ENCODE measurements around the gene CEBPE. TPM values are rescaled to one million over a fixed set of nuclear protein-coding genes. Genes with fewer than 3 reads are reported as not detected.

The CEBPE gene
- polyA plus RNA-seq, 1 of the 3 experiments (the other 2 are of a cell fraction): not detected

DNA sequence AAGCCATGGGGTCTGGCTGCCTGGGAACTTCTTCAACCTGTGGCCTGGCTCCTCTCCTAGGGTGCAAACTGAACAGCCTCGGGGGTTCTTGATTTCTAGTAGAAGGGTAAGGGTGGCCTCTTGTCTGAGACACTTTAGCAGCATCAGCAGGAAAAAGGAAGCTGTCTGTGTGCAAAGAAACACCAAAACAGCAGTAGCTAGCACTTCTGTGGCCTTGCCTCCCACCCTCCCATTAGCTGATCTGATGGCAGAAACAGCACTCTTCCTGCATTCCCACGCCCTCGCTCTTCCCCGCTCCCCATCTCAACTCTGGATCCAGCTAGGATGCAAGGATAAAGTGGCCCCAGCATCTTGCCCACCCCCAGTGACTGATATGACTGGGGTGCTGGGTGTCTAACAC lies 43.7 kb upstream of the CEBPE start:
- Histone ChIP-seq H3K9me3 (no peaks in the 10 kb centered on the region), H3K9ac (no peak overlapping the region), H3F3A (replicated peaks; ENCODE audit: insufficient read depth) (no peaks in the 10 kb centered on the region), H4K20me1 (ENCODE audit: insufficient read depth) (no peaks in the 10 kb centered on the region), H2AFZ (ENCODE audit: low read depth) (no peak overlapping the region), H3K4me2 (no peak overlapping the region), H3K9me2 (no peaks in the 10 kb centered on the region), H3K4me3 (ENCODE audit: low read depth in 2 of 2, low read length in 1 of 2) (no peak overlapping the region), H3K27me3 (ENCODE audit: insufficient read depth) (no peaks in the 10 kb centered on the region), H3K79me2 (ENCODE audit: insufficient read depth) (no peaks in the 10 kb centered on the region), H3K36me3 (replicated peaks in 1 of 2; ENCODE audit: control insufficient read depth in 1 of 2, insufficient read depth in 2 of 2, low read length in 1 of 2) (no peaks in the 10 kb centered on the region), H3K4me1 (ENCODE audit: control insufficient read depth in 1 of 2, insufficient read depth in 2 of 2, low read depth in 1 of 2, low read length in 1 of 2) (peaks cover 0 to 17% of the 10 kb centered on the region in 2 experiments; a peak in 2 of 4 replicates), H3K27ac (ENCODE audit: low read depth in 2 of 2, low read length in 1 of 2) (no peak overlapping the region)
- no peak for DNase-seq
- CTCF ChIA-PET: interaction anchor here (2.8 kb wide), 1 partner anchor 42 kb away, joined by 19 read pairs; no protein-coding TSS in a partner anchor
- POLR2A ChIA-PET: no interaction called here
- WGBS (ENCODE audit: low lambda C conversion rate): 57% methylated on average over 4 of the region's 4 CpGs
- TF ChIP-seq RFX5 (IDR thresholded peaks at IDR 0.05; ENCODE audit: low read length): no peak
- no peak for TF ChIP-seq GATA2 (CRISPR knock-in tag; IDR thresholded peaks at IDR 0.05)
- no peak for TF ChIP-seq TCF12 (IDR thresholded peaks at IDR 0.05)
- no peak for TF ChIP-seq PBX3 (IDR thresholded peaks at IDR 0.05)
- TF ChIP-seq RAD21 (IDR thresholded peaks at IDR 0.05; ENCODE audit: low read length): no peak
- no peak for TF ChIP-seq ELF1 (IDR thresholded peaks at IDR 0.05)
- no peak for TF ChIP-seq TEAD4 (IDR thresholded peaks at IDR 0.05; ENCODE audit: borderline replicate concordance, insufficient read depth)
- no peak for TF ChIP-seq REST (IDR thresholded peaks at IDR 0.05; ENCODE audit: low read depth, low read length)
- no peak for TF ChIP-seq TAF1 (IDR thresholded peaks at IDR 0.05; ENCODE audit: borderline replicate concordance, low read depth, low read length)
- TF ChIP-seq SIN3A (IDR thresholded peaks at IDR 0.05; ENCODE audit: borderline replicate concordance, low read depth, low read length): no peak

DNA sequence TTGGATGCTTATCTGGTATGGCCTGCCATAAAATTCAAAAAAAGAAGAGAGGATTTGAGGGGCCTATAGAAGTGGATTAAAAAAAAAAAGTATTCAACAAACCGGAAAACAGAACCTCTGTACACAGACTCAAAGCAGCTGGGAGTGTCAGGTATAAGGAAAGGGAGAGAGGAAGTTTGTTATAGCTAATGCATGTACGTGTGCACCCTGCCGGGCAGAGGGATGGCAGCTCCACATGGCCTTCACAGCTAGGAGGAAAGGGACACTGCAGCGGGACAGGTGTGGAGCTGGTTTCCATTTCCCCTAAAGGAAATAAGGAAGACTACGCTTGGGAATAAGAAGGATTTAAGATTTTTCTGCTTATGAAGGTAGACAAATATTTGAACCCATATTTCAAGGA lies 43.0 kb upstream of the CEBPE start:
- ChIA-PET POLR2A (no interaction called here), CTCF (interaction anchor here (2.8 kb wide), 1 partner anchor 41 kb away, joined by 19 read pairs; no protein-coding TSS in a partner anchor)
- WGBS (ENCODE audit: low lambda C conversion rate): 70% methylated on average over 5 of the region's 5 CpGs
- Histone ChIP-seq H3K4me1 (ENCODE audit: control insufficient read depth in 1 of 2, insufficient read depth in 2 of 2, low read depth in 1 of 2, low read length in 1 of 2) (peaks cover 0 to 17% of the 10 kb centered on the region in 2 experiments; a peak in 2 of 4 replicates), H4K20me1 (ENCODE audit: insufficient read depth) (no peaks in the 10 kb centered on the region), H3K9me2 (no peaks in the 10 kb centered on the region), H3K9me3 (no peaks in the 10 kb centered on the region), H2AFZ (ENCODE audit: low read depth) (no peak overlapping the region), H3K4me2 (no peak overlapping the region), H3K9ac (no peak overlapping the region), H3K27me3 (ENCODE audit: insufficient read depth) (no peaks in the 10 kb centered on the region), H3F3A (replicated peaks; ENCODE audit: insufficient read depth) (no peaks in the 10 kb centered on the region), H3K79me2 (ENCODE audit: insufficient read depth) (no peaks in the 10 kb centered on the region), H3K36me3 (replicated peaks in 1 of 2; ENCODE audit: control insufficient read depth in 1 of 2, insufficient read depth in 2 of 2, low read length in 1 of 2) (no peaks in the 10 kb centered on the region), H3K4me3 (ENCODE audit: low read depth in 2 of 2, low read length in 1 of 2) (no peak overlapping the region), H3K27ac (ENCODE audit: low read depth in 2 of 2, low read length in 1 of 2) (no peak overlapping the region)
- no peak for DNase-seq
- TF ChIP-seq TAF1 (IDR thresholded peaks at IDR 0.05; ENCODE audit: borderline replicate concordance, low read depth, low read length): no peak
- no peak for TF ChIP-seq CTCF (IDR thresholded peaks at IDR 0.05)
- TF ChIP-seq TEAD4 (IDR thresholded peaks at IDR 0.05; ENCODE audit: borderline replicate concordance, insufficient read depth): no peak
- TF ChIP-seq GABPA (IDR thresholded peaks at IDR 0.05; ENCODE audit: low read depth): no peak
- TF ChIP-seq FOXM1 (IDR thresholded peaks at IDR 0.05; ENCODE audit: low read depth): no peak

Measured in SK-N-SH (cell line).